Breast epithelium (tissue), 4 donors: ENCODE results near the gene TNFAIP8L3. TPM values are rescaled to one million over a fixed set of nuclear protein-coding genes. Genes with fewer than 3 reads are reported as not detected.
"Not testable (repeated sequence)": the region's sequence is repeated elsewhere in the genome, so short reads cannot be mapped to it uniquely, and the experiment has no call there.

Experiments used
- DNase-seq, 2 donors: peaks; one replicate each; pipeline ENCODE4 v3.0.0-alpha.2; 2019; ENCODE audit warnings: low spot score in 2 of 2
- H3K27ac ChIP-seq, 2 donors: fragments of 200-600 bp; sonication (generic) in 1 of 2; one replicate each; pipeline ENCODE4 v1.5.1; 2016 to 2019; ENCODE audit warnings: mild to moderate bottlenecking in 1 of 2
- H3K27me3 ChIP-seq, 2 donors: fragments of 200-600 bp; sonication (generic) in 1 of 2; one replicate each; pipeline versions ENCODE4 v1.5.1 to v1.6.0; 2017 to 2019; ENCODE audit warnings: control low read depth in 1 of 2, mild to moderate bottlenecking in 1 of 2
- H3K36me3 ChIP-seq: fragments of 200-600 bp; one replicate; pipeline ENCODE4 v1.5.1; 2019
- H3K4me1 ChIP-seq, 2 donors: fragments of 200-600 bp; sonication (generic); one replicate each; pipeline ENCODE4 v1.5.1; 2016 to 2019; ENCODE audit warnings: control low read depth in 1 of 2
- H3K4me3 ChIP-seq, 3 donors: fragments of 200-600 bp; sonication (generic); 1 replicate in 2 of 3; 2 replicates in 1 of 3; pipeline ENCODE4 v1.5.1; 2016 to 2019; ENCODE audit warnings: mild to moderate bottlenecking in 3 of 3, moderate library complexity in 2 of 3
- H3K9me3 ChIP-seq, 2 donors: fragments of 200-600 bp; sonication (generic) in 1 of 2; one replicate each; pipeline ENCODE4 v1.5.1; 2016 to 2019; ENCODE audit warnings: control low read depth in 1 of 2
- POLR2A ChIP-seq: fragments of 450-650 bp; IDR thresholded peaks from one replicate; pipeline ENCODE4 v1.6.1; 2016; ENCODE audit warnings: antibody characterized with exemption, mild to moderate bottlenecking, moderate library complexity
- POLR2AphosphoS5 ChIP-seq, 3 donors: sonication (generic); formaldehyde crosslinking; IDR thresholded peaks; one replicate each; pipeline ENCODE4 v1.6.1; 2017; ENCODE audit warnings: antibody characterized with exemption in 3 of 3
- intact Hi-C: fragments of 100-400 bp; cut with DNase I; formaldehyde crosslinking; loops from one replicate; pipeline ENCODE4 v1.15.1; 2023; ENCODE audit warnings: low total_unique reads
- total RNA-seq, 3 donors: library from RNA; depleted of rRNA; stranded (reverse); fragments of >200 nt; gene quantifications; one replicate each; pipeline ENCODE4 v1.1.0, GENCODE V29; 2016
- TF ChIP-seq, protein P1 (sequence below), 3 donors: fragments of 450-650 bp; IDR thresholded peaks; one replicate each; pipeline ENCODE4 v1.5.1; 2016 to 2017; ENCODE audit warnings: antibody characterized with exemption in 3 of 3, mild to moderate bottlenecking in 3 of 3, moderate library complexity in 3 of 3

Gene TNFAIP8L3
- total RNA-seq, 3 donors from 2014 or later = 2.5 to 4.3 (median 4.0) TPM

- H3K36me3 ChIP-seq = no peaks in the 10 kb centered on the region
- H3K9me3 ChIP-seq = no peaks in the 10 kb centered on the region
- intact Hi-C loops = no loop called here
- DNase-seq = no peak
- no peak overlapping the region for H3K27ac ChIP-seq
- no peaks in the 10 kb centered on the region for H3K27me3 ChIP-seq
- H3K4me3 ChIP-seq = no peak overlapping the region
- TF ChIP-seq, protein P1, sequence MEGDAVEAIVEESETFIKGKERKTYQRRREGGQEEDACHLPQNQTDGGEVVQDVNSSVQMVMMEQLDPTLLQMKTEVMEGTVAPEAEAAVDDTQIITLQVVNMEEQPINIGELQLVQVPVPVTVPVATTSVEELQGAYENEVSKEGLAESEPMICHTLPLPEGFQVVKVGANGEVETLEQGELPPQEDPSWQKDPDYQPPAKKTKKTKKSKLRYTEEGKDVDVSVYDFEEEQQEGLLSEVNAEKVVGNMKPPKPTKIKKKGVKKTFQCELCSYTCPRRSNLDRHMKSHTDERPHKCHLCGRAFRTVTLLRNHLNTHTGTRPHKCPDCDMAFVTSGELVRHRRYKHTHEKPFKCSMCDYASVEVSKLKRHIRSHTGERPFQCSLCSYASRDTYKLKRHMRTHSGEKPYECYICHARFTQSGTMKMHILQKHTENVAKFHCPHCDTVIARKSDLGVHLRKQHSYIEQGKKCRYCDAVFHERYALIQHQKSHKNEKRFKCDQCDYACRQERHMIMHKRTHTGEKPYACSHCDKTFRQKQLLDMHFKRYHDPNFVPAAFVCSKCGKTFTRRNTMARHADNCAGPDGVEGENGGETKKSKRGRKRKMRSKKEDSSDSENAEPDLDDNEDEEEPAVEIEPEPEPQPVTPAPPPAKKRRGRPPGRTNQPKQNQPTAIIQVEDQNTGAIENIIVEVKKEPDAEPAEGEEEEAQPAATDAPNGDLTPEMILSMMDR (IDR thresholded peaks at IDR 0.05) = no peak
- TF ChIP-seq POLR2A (no peak), POLR2AphosphoS5 (IDR thresholded peaks at IDR 0.05) (no peak)
- no peaks in the 10 kb centered on the region for H3K4me1 ChIP-seq
Observed at GRCh38 chr15:51044037-51044727, 50.5 kb downstream of the TNFAIP8L3 start.

GRCh38 chr15:51038974-51039319, 55.8 kb downstream of the TNFAIP8L3 start:
- Histone ChIP-seq H3K4me3 (no peak overlapping the region), H3K9me3 (no peaks in the 10 kb centered on the region), H3K27ac (no peak overlapping the region), H3K4me1 (no peaks in the 10 kb centered on the region), H3K27me3 (no peaks in the 10 kb centered on the region), H3K36me3 (no peaks in the 10 kb centered on the region)
- intact Hi-C loops = no loop called here
- DNase-seq = no peak
- TF ChIP-seq POLR2AphosphoS5 (IDR thresholded peaks at IDR 0.05) = no peak
- no peak for TF ChIP-seq POLR2A
- TF ChIP-seq, protein P1 (IDR thresholded peaks at IDR 0.05) = no peak

- no peak for TF ChIP-seq POLR2A
- TF ChIP-seq, protein P1 (IDR thresholded peaks at IDR 0.05) = no peak
- no peak for TF ChIP-seq POLR2AphosphoS5 (IDR thresholded peaks at IDR 0.05)
- Histone ChIP-seq H3K27ac (no peak overlapping the region), H3K4me3 (no peak overlapping the region), H3K36me3 (no peaks in the 10 kb centered on the region), H3K27me3 (no peaks in the 10 kb centered on the region), H3K4me1 (no peaks in the 10 kb centered on the region), H3K9me3 (no peaks in the 10 kb centered on the region)
- intact Hi-C loops = no loop called here
- DNase-seq = no peak
Observed at GRCh38 chr15:51038162-51038973, 56.3 kb downstream of the TNFAIP8L3 start.

- intact Hi-C loops = not testable (repeated sequence)
Observed at GRCh38 chr15:51037474-51037873, 57.2 kb downstream of the TNFAIP8L3 start.

GRCh38 chr15:51030649-51031316, 63.9 kb downstream of the TNFAIP8L3 start:
- H3K36me3 ChIP-seq = no peaks in the 10 kb centered on the region
- peak overlapping the region in 1 of 2 donors; percentile 1 for H3K27ac ChIP-seq
- DNase-seq = no peak
- H3K4me1 ChIP-seq = no peaks in the 10 kb centered on the region
- H3K4me3 ChIP-seq = no peak overlapping the region
- no peaks in the 10 kb centered on the region for H3K9me3 ChIP-seq
- intact Hi-C loops = no loop called here
- no peaks in the 10 kb centered on the region for H3K27me3 ChIP-seq
- TF ChIP-seq, protein P1 (IDR thresholded peaks at IDR 0.05) = no peak
- no peak for TF ChIP-seq POLR2A
- TF ChIP-seq POLR2AphosphoS5 (IDR thresholded peaks at IDR 0.05) = no peak

More at GRCh38 chr15:51037474-51037873, 57.2 kb downstream of the TNFAIP8L3 start:
- H3K27ac ChIP-seq, H3K36me3 ChIP-seq, DNase-seq, H3K4me3 ChIP-seq, H3K4me1 ChIP-seq, H3K9me3 ChIP-seq, H3K27me3 ChIP-seq: not testable (repeated sequence)
